Astrocyte (in vitro differentiated cells and primary cell): ENCODE results near the gene MORN5. TPM values are rescaled to one million over a fixed set of nuclear protein-coding genes. Genes with fewer than 3 reads are reported as not detected.

Source experiments
- DNase-seq: peaks from one replicate; pipeline ENCODE4 v3.0.0-alpha.2; 2010; ENCODE audit warnings: low read depth
- FAIRE-seq: peaks from 2 replicates; lab custom pipeline; 2011; peaks lifted over from hg19 to GRCh38; lab: Jason Lieb, UNC
- H2AFZ ChIP-seq: 2 replicates; pipeline ENCODE4 v1.6.0; 2012; ENCODE audit warnings: low read depth, low read length, inconsistent platforms
- H3K27ac ChIP-seq: 2 replicates; pipeline ENCODE4 v1.5.1; 2011; ENCODE audit warnings: low read depth, low read length, inconsistent platforms
- H3K27me3 ChIP-seq: 2 replicates; pipeline ENCODE4 v1.6.0; 2011; ENCODE audit warnings: low read length, inconsistent platforms; ENCODE audit not compliant: insufficient read depth
- H3K36me3 ChIP-seq: 2 replicates; pipeline ENCODE4 v1.5.1; 2011; ENCODE audit warnings: low read length, inconsistent platforms; ENCODE audit not compliant: insufficient read depth
- H3K4me1 ChIP-seq: 2 replicates; pipeline ENCODE4 v1.5.1; 2011; ENCODE audit warnings: low read length, inconsistent platforms; ENCODE audit not compliant: insufficient read depth
- H3K4me2 ChIP-seq: 2 replicates; pipeline ENCODE4 v1.6.0; 2012; ENCODE audit warnings: low read length, inconsistent platforms
- H3K4me3 ChIP-seq: 2 replicates; pipeline ENCODE4 v1.5.1; 2011; ENCODE audit warnings: low read depth, mild to moderate bottlenecking, low read length, inconsistent platforms; ENCODE audit not compliant: insufficient read depth
- H3K79me2 ChIP-seq: 2 replicates; pipeline ENCODE4 v1.6.0; 2012; ENCODE audit warnings: mild to moderate bottlenecking, low read length, inconsistent platforms; ENCODE audit not compliant: insufficient read depth
- H3K9ac ChIP-seq: 2 replicates; pipeline ENCODE4 v1.6.0; 2012; ENCODE audit warnings: mild to moderate bottlenecking, low read length, inconsistent platforms
- H3K9me3 ChIP-seq: 2 replicates; pipeline ENCODE4 v1.5.1; 2012; ENCODE audit warnings: low read depth, mild to moderate bottlenecking, low read length, inconsistent platforms; ENCODE audit not compliant: insufficient read depth
- H4K20me1 ChIP-seq: 2 replicates; pipeline ENCODE4 v1.6.0; 2012; ENCODE audit warnings: low read length, inconsistent platforms; ENCODE audit not compliant: insufficient read depth
- H3K27ac Mint-ChIP-seq: one replicate; pipeline ENCODE4 v1.8.0; 2021; ENCODE audit warnings: mild to moderate bottlenecking, mixed read lengths; ENCODE audit not compliant: unreplicated experiment
- H3K27me3 Mint-ChIP-seq: one replicate; pipeline ENCODE4 v1.8.0; 2021; ENCODE audit warnings: low read depth, mixed read lengths; ENCODE audit not compliant: unreplicated experiment
- H3K36me3 Mint-ChIP-seq: one replicate; pipeline ENCODE4 v1.8.0; 2021; ENCODE audit warnings: low read depth, mixed read lengths; ENCODE audit not compliant: unreplicated experiment
- H3K4me1 Mint-ChIP-seq: one replicate; pipeline ENCODE4 v1.8.0; 2021; ENCODE audit warnings: low read depth, mixed read lengths; ENCODE audit not compliant: unreplicated experiment
- H3K4me3 Mint-ChIP-seq: one replicate; pipeline ENCODE4 v1.8.0; 2021; ENCODE audit warnings: mild to moderate bottlenecking, moderate library complexity, mixed read lengths; ENCODE audit not compliant: unreplicated experiment
- H3K9me3 Mint-ChIP-seq: one replicate; pipeline ENCODE4 v1.8.0; 2021; ENCODE audit warnings: mild to moderate bottlenecking, mixed read lengths; ENCODE audit not compliant: unreplicated experiment
- CTCF ChIP-seq: IDR thresholded peaks from 2 replicates; pipeline ENCODE4 v1.5.1; 2011; ENCODE audit warnings: low read depth, mild to moderate bottlenecking, inconsistent platforms, low read length, moderate library complexity; ENCODE audit not compliant: insufficient read depth
- EZH2 ChIP-seq: IDR thresholded peaks from 2 replicates; pipeline ENCODE4 v1.6.1; 2012; ENCODE audit warnings: mild to moderate bottlenecking, low read length, inconsistent platforms; ENCODE audit not compliant: insufficient read depth
- total RNA-seq: library from RNA; stranded (reverse); gene quantifications from 2 replicates; pipeline ENCODE4 v1.2.1, GENCODE V29; 2021

The MORN5 gene
- total RNA-seq, 1 donor from 2014 or later: not detected

- no peak overlapping the region for H2AFZ ChIP-seq
- no peak overlapping the region for H3K4me2 ChIP-seq
- peaks cover 4% of the 10 kb centered on the region for H3K27me3 ChIP-seq
- Mint-ChIP-seq H3K27ac (no peak overlapping the region), H3K27me3 (peaks cover 36% of the 10 kb centered on the region), H3K4me3 (no peak overlapping the region), H3K4me1 (peaks cover 27% of the 10 kb centered on the region), H3K9me3 (no peaks in the 10 kb centered on the region), H3K36me3 (peaks cover under 1% of the 10 kb centered on the region)
- H4K20me1 ChIP-seq: no peaks in the 10 kb centered on the region
- H3K4me3 ChIP-seq: no peak overlapping the region
- TF ChIP-seq CTCF (no peak), EZH2 (no peak)
- FAIRE-seq: no peak
- no peak for DNase-seq
- H3K79me2 ChIP-seq: no peaks in the 10 kb centered on the region
- peaks cover 12% of the 10 kb centered on the region for H3K4me1 ChIP-seq
- H3K9ac ChIP-seq: no peak overlapping the region
- H3K36me3 ChIP-seq: no peaks in the 10 kb centered on the region
- H3K27ac ChIP-seq: no peak overlapping the region
- no peaks in the 10 kb centered on the region for H3K9me3 ChIP-seq
Measured at GRCh38 chr9:122205176-122205575, 45.5 kb downstream of the MORN5 start.

- Histone ChIP-seq H3K4me2 (peak overlapping the region; percentile 56), H4K20me1 (no peaks in the 10 kb centered on the region), H3K4me3 (no peak overlapping the region), H2AFZ (no peak overlapping the region), H3K9me3 (no peaks in the 10 kb centered on the region), H3K27me3 (peaks cover 11% of the 10 kb centered on the region), H3K36me3 (no peaks in the 10 kb centered on the region), H3K4me1 (peaks cover 8% of the 10 kb centered on the region), H3K9ac (no peak overlapping the region), H3K79me2 (no peaks in the 10 kb centered on the region), H3K27ac (no peak overlapping the region)
- FAIRE-seq: no peak
- Mint-ChIP-seq H3K4me3 (no peak overlapping the region), H3K4me1 (peaks cover 22% of the 10 kb centered on the region), H3K9me3 (no peaks in the 10 kb centered on the region), H3K27me3 (peaks cover 45% of the 10 kb centered on the region), H3K27ac (peak overlapping the region; percentile 2), H3K36me3 (peaks cover 2% of the 10 kb centered on the region)
- TF ChIP-seq EZH2 (no peak), CTCF (no peak)
- peak; percentile 84 for DNase-seq
Measured at GRCh38 chr9:122206118-122207046, 46.7 kb downstream of the MORN5 start.

- H2AFZ ChIP-seq: no peak overlapping the region
- no peaks in the 10 kb centered on the region for H4K20me1 ChIP-seq
- Mint-ChIP-seq H3K27me3 (peaks cover 52% of the 10 kb centered on the region), H3K4me3 (no peak overlapping the region), H3K4me1 (peaks cover 15% of the 10 kb centered on the region), H3K9me3 (no peaks in the 10 kb centered on the region), H3K27ac (no peak overlapping the region), H3K36me3 (peaks cover 2% of the 10 kb centered on the region)
- FAIRE-seq (no peak), DNase-seq (no peak)
- H3K27me3 ChIP-seq: peaks cover 18% of the 10 kb centered on the region
- no peaks in the 10 kb centered on the region for H3K9me3 ChIP-seq
- no peak overlapping the region for H3K9ac ChIP-seq
- TF ChIP-seq EZH2 (no peak), CTCF (no peak)
- H3K79me2 ChIP-seq: no peaks in the 10 kb centered on the region
- no peaks in the 10 kb centered on the region for H3K36me3 ChIP-seq
- no peak overlapping the region for H3K4me3 ChIP-seq
- peaks cover 7% of the 10 kb centered on the region for H3K4me1 ChIP-seq
- H3K27ac ChIP-seq: no peak overlapping the region
- no peak overlapping the region for H3K4me2 ChIP-seq
Measured at GRCh38 chr9:122207096-122207495, 47.4 kb downstream of the MORN5 start.
